ENCODE results near the gene ACRBP. TPM values are rescaled to one million over a fixed set of nuclear protein-coding genes. Genes with fewer than 3 reads are reported as not detected.

Gene ACRBP
- total RNA-seq, 1 experiment from 2014 or later = 1.3 TPM

DNA sequence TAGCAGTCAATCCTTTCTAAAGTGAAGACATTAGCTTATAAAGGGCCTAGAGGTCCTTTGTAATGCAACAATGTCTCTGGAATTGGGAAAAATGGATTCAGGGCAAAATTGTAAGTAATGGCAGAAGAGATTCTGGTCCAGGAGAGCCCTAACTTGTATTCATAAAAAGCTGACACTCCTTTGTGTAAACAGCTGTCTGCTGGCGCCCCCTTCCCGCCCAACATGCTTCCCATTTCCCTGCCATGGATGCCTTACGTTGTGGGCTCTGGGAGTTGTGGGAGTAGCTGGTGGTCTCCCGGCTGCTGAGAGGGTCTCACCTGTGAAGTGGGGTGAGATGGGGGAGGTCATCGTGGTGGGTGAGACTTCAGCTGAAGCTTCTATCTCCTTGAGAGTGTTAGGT lies 2.3 kb downstream of the ACRBP start:
- Histone ChIP-seq H3K23me2 (ENCODE audit: insufficient read length, low read depth, low read length, poor library complexity, severe bottlenecking) (peaks cover 4% of the 10 kb centered on the region), H3K4me1 (ENCODE audit: insufficient read depth, low read length) (no peaks in the 10 kb centered on the region; the same call in 1 of the 2 replicates), H4K5ac (ENCODE audit: insufficient read length, low read depth, low read length) (no peak overlapping the region), H3K9ac (ENCODE audit: extremely low read depth, insufficient read length, low read length) (no peak overlapping the region), H3K4me2 (ENCODE audit: insufficient read depth, insufficient read length, low read length) (no peak overlapping the region), H2AK5ac (ENCODE audit: insufficient read length, low read length) (no peak overlapping the region), H4K8ac (replicated peaks; ENCODE audit: insufficient read length, low read depth, low read length) (no peak overlapping the region), H4K20me1 (ENCODE audit: control insufficient read depth, insufficient read depth, insufficient read length) (no peaks in the 10 kb centered on the region), H3K23ac (ENCODE audit: insufficient read length, low read depth, low read length) (no peak overlapping the region), H2AFZ (ENCODE audit: low read length) (no peak overlapping the region), H3K18ac (ENCODE audit: insufficient read length, low read depth, low read length) (no peak overlapping the region), H3K14ac (ENCODE audit: insufficient read depth, low read length) (peak overlapping the region; percentile 72; the same call in 1 of the 2 replicates), H3T11ph (ENCODE audit: low read length) (no peak overlapping the region), H2BK12ac (ENCODE audit: insufficient read length, low read depth, low read length) (no peak overlapping the region), H2BK120ac (ENCODE audit: low read depth, low read length, poor library complexity, severe bottlenecking) (no peak overlapping the region), H2BK15ac (ENCODE audit: low read depth, low read length) (no peak overlapping the region), H3K56ac (ENCODE audit: insufficient read length, low read depth, low read length) (no peak overlapping the region), H3K9me3 (ENCODE audit: control insufficient read depth, low read depth, low read length) (no peaks in the 10 kb centered on the region), H3K79me1 (ENCODE audit: insufficient read depth, low read depth, low read length, poor library complexity, severe bottlenecking) (no peaks in the 10 kb centered on the region), H4K91ac (ENCODE audit: insufficient read length, low read depth, low read length) (no peak overlapping the region), H3K4ac (ENCODE audit: low read depth, low read length) (no peak overlapping the region), H3K79me2 (ENCODE audit: insufficient read depth, low read length) (no peaks in the 10 kb centered on the region), H3K27me3 (ENCODE audit: insufficient read depth, low read length) (no peaks in the 10 kb centered on the region; the same call in 1 of the 2 replicates), H2BK5ac (ENCODE audit: insufficient read length, low read length) (no peak overlapping the region), H2BK20ac (ENCODE audit: low read depth, low read length, poor library complexity, severe bottlenecking) (no peak overlapping the region), H3K27ac (ENCODE audit: insufficient read length, low read depth, low read length) (no peak overlapping the region)
- H3K27ac Mint-ChIP-seq = no peak overlapping the region; a peak in 1 of 7 replicates
- DNase-seq = peak; percentile 63
- H3K9me3 Mint-ChIP-seq = no peaks in the 10 kb centered on the region
- peaks cover 0 to 7% (median 6%) of the 10 kb centered on the region in 3 experiments; a peak in 5 of 7 replicates for H3K36me3 Mint-ChIP-seq (ENCODE audit: insufficient read depth in 1 of 3, low read depth in 3 of 3)
- H3K27me3 Mint-ChIP-seq (ENCODE audit: low read depth) = peaks cover 46% of the 10 kb centered on the region
- peaks cover 14 to 21% of the 10 kb centered on the region in 2 experiments for H3K4me1 Mint-ChIP-seq
- TF ChIP-seq, protein P1, sequence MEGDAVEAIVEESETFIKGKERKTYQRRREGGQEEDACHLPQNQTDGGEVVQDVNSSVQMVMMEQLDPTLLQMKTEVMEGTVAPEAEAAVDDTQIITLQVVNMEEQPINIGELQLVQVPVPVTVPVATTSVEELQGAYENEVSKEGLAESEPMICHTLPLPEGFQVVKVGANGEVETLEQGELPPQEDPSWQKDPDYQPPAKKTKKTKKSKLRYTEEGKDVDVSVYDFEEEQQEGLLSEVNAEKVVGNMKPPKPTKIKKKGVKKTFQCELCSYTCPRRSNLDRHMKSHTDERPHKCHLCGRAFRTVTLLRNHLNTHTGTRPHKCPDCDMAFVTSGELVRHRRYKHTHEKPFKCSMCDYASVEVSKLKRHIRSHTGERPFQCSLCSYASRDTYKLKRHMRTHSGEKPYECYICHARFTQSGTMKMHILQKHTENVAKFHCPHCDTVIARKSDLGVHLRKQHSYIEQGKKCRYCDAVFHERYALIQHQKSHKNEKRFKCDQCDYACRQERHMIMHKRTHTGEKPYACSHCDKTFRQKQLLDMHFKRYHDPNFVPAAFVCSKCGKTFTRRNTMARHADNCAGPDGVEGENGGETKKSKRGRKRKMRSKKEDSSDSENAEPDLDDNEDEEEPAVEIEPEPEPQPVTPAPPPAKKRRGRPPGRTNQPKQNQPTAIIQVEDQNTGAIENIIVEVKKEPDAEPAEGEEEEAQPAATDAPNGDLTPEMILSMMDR (conservative IDR thresholded peaks at IDR 0.05) = peak; percentile 61
- WGBS (ENCODE audit: extremely low coverage, insufficient read length, low lambda C conversion rate) = no CpG with 5 or more reads among the region's 5 CpGs
- H3K4me3 Mint-ChIP-seq = no peak overlapping the region; a peak in 1 of 5 replicates
